Measurements from ENCODE around the gene SMPD1. TPM values are rescaled to one million over a fixed set of nuclear protein-coding genes. Genes with fewer than 3 reads are reported as not detected.

SMPD1 gene
- total and polyA plus RNA-seq, 2 experiments from 2014 or later = 0.76 to 0.97 TPM

GRCh38 chr11:6354651-6355485 is 35.4 kb upstream of the SMPD1 start (continued):
- TF ChIP-seq, protein P1, sequence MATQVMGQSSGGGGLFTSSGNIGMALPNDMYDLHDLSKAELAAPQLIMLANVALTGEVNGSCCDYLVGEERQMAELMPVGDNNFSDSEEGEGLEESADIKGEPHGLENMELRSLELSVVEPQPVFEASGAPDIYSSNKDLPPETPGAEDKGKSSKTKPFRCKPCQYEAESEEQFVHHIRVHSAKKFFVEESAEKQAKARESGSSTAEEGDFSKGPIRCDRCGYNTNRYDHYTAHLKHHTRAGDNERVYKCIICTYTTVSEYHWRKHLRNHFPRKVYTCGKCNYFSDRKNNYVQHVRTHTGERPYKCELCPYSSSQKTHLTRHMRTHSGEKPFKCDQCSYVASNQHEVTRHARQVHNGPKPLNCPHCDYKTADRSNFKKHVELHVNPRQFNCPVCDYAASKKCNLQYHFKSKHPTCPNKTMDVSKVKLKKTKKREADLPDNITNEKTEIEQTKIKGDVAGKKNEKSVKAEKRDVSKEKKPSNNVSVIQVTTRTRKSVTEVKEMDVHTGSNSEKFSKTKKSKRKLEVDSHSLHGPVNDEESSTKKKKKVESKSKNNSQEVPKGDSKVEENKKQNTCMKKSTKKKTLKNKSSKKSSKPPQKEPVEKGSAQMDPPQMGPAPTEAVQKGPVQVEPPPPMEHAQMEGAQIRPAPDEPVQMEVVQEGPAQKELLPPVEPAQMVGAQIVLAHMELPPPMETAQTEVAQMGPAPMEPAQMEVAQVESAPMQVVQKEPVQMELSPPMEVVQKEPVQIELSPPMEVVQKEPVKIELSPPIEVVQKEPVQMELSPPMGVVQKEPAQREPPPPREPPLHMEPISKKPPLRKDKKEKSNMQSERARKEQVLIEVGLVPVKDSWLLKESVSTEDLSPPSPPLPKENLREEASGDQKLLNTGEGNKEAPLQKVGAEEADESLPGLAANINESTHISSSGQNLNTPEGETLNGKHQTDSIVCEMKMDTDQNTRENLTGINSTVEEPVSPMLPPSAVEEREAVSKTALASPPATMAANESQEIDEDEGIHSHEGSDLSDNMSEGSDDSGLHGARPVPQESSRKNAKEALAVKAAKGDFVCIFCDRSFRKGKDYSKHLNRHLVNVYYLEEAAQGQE (IDR thresholded peaks at IDR 0.05; ENCODE audit: unreplicated experiment) = no peak
- no peak for TF ChIP-seq CREB1 (CRISPR knock-in tag; IDR thresholded peaks at IDR 0.05; ENCODE audit: low read depth)
- TF ChIP-seq EZH2 (IDR thresholded peaks at IDR 0.05; ENCODE audit: low read depth, unreplicated experiment) = no peak
- TF ChIP-seq STAT1 (IDR thresholded peaks at IDR 0.05; ENCODE audit: unreplicated experiment) = no peak
- TF ChIP-seq POLR2AphosphoS5 (IDR thresholded peaks at IDR 0.05; ENCODE audit: low read depth) = no peak
- no peak for TF ChIP-seq NANOG (IDR thresholded peaks at IDR 0.05; ENCODE audit: borderline replicate concordance)

DNA sequence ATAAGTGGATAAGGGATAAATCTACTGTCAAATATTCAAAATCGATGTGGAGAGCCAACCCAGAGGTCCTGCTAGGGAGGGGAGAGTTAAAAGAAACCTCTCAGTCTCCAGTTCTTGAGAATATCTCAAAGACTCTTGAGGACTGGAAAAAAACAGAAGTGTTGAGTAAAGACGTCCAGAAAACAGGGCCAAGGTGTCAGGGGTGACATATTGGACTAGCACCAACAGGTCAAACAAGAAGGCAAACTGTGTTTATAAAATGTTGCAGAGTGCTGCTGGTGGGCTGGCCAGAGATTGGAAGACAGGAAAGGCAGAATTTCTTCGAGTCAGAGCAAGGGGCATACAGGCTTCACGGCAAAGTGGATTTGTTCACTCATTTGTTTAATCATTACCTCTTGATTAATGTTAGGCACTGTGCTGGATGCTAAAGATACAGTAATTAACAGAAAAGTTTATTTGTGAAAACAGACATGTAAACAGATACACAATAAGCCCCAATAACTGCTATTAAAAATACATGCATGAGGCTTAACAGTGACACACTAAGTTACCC is 33.7 kb upstream of the SMPD1 start:
- Mint-ChIP-seq H3K4me1 (peaks cover 7% of the 10 kb centered on the region), H3K4me3 (no peak overlapping the region), H3K27me3 (ENCODE audit: insufficient read depth, low read depth, poor library complexity) (peaks cover 5% of the 10 kb centered on the region), H3K27ac (no peak overlapping the region), H3K36me3 (ENCODE audit: low read depth) (no peaks in the 10 kb centered on the region), H3K9me3 (no peaks in the 10 kb centered on the region)
- H3F3A ChIP-seq (replicated peaks; ENCODE audit: low read depth) = no peaks in the 10 kb centered on the region
- H3K9me2 ChIP-seq (ENCODE audit: insufficient read depth) = no peaks in the 10 kb centered on the region
- no peak overlapping the region for H3K4me2 ChIP-seq
- no peak overlapping the region for H3K4me3 ChIP-seq
- no peaks in the 10 kb centered on the region for H3K36me3 ChIP-seq (ENCODE audit: insufficient read depth)
- H3K27me3 ChIP-seq (ENCODE audit: insufficient read depth) = no peaks in the 10 kb centered on the region
- no peaks in the 10 kb centered on the region for H4K20me1 ChIP-seq (replicated peaks; ENCODE audit: insufficient read depth)
- no peaks in the 10 kb centered on the region for H3K79me2 ChIP-seq (replicated peaks; ENCODE audit: insufficient read depth)
- ATAC-seq (no peak), DNase-seq (ENCODE audit: low spot score) (no peak)
- H3K4me1 ChIP-seq (ENCODE audit: insufficient read depth) = no peaks in the 10 kb centered on the region
- no peak overlapping the region for H3K27ac ChIP-seq (ENCODE audit: low read depth)
- no peak overlapping the region for H2AFZ ChIP-seq
- TF ChIP-seq POLR2AphosphoS5 (IDR thresholded peaks at IDR 0.05; ENCODE audit: low read depth) = no peak
- no peak for TF ChIP-seq ZNF331 (CRISPR knock-in tag; IDR thresholded peaks at IDR 0.05; ENCODE audit: low read depth)
- TF ChIP-seq STAT1 (IDR thresholded peaks at IDR 0.05; ENCODE audit: unreplicated experiment) = no peak
- TF ChIP-seq EZH2 (IDR thresholded peaks at IDR 0.05; ENCODE audit: low read depth, unreplicated experiment) = no peak
- TF ChIP-seq, protein P2, sequence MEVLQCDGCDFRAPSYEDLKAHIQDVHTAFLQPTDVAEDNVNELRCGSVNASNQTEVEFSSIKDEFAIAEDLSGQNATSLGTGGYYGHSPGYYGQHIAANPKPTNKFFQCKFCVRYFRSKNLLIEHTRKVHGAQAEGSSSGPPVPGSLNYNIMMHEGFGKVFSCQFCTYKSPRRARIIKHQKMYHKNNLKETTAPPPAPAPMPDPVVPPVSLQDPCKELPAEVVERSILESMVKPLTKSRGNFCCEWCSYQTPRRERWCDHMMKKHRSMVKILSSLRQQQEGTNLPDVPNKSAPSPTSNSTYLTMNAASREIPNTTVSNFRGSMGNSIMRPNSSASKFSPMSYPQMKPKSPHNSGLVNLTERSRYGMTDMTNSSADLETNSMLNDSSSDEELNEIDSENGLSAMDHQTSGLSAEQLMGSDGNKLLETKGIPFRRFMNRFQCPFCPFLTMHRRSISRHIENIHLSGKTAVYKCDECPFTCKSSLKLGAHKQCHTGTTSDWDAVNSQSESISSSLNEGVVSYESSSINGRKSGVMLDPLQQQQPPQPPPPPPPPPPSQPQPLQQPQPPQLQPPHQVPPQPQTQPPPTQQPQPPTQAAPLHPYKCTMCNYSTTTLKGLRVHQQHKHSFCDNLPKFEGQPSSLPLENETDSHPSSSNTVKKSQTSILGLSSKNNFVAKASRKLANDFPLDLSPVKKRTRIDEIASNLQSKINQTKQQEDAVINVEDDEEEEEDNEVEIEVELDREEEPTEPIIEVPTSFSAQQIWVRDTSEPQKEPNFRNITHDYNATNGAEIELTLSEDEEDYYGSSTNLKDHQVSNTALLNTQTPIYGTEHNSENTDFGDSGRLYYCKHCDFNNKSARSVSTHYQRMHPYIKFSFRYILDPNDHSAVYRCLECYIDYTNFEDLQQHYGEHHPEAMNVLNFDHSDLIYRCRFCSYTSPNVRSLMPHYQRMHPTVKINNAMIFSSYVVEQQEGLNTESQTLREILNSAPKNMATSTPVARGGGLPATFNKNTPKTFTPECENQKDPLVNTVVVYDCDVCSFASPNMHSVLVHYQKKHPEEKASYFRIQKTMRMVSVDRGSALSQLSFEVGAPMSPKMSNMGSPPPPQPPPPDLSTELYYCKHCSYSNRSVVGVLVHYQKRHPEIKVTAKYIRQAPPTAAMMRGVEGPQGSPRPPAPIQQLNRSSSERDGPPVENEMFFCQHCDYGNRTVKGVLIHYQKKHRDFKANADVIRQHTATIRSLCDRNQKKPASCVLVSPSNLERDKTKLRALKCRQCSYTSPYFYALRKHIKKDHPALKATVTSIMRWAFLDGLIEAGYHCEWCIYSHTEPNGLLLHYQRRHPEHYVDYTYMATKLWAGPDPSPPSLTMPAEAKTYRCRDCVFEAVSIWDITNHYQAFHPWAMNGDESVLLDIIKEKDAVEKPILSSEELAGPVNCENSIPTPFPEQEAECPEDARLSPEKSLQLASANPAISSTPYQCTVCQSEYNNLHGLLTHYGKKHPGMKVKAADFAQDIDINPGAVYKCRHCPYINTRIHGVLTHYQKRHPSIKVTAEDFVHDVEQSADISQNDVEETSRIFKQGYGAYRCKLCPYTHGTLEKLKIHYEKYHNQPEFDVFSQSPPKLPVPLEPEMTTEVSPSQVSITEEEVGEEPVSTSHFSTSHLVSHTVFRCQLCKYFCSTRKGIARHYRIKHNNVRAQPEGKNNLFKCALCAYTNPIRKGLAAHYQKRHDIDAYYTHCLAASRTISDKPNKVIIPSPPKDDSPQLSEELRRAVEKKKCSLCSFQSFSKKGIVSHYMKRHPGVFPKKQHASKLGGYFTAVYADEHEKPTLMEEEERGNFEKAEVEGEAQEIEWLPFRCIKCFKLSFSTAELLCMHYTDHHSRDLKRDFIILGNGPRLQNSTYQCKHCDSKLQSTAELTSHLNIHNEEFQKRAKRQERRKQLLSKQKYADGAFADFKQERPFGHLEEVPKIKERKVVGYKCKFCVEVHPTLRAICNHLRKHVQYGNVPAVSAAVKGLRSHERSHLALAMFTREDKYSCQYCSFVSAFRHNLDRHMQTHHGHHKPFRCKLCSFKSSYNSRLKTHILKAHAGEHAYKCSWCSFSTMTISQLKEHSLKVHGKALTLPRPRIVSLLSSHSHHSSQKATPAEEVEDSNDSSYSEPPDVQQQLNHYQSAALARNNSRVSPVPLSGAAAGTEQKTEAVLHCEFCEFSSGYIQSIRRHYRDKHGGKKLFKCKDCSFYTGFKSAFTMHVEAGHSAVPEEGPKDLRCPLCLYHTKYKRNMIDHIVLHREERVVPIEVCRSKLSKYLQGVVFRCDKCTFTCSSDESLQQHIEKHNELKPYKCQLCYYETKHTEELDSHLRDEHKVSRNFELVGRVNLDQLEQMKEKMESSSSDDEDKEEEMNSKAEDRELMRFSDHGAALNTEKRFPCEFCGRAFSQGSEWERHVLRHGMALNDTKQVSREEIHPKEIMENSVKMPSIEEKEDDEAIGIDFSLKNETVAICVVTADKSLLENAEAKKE (CRISPR knock-in tag; IDR thresholded peaks at IDR 0.05) = no peak
- TF ChIP-seq, protein P3, sequence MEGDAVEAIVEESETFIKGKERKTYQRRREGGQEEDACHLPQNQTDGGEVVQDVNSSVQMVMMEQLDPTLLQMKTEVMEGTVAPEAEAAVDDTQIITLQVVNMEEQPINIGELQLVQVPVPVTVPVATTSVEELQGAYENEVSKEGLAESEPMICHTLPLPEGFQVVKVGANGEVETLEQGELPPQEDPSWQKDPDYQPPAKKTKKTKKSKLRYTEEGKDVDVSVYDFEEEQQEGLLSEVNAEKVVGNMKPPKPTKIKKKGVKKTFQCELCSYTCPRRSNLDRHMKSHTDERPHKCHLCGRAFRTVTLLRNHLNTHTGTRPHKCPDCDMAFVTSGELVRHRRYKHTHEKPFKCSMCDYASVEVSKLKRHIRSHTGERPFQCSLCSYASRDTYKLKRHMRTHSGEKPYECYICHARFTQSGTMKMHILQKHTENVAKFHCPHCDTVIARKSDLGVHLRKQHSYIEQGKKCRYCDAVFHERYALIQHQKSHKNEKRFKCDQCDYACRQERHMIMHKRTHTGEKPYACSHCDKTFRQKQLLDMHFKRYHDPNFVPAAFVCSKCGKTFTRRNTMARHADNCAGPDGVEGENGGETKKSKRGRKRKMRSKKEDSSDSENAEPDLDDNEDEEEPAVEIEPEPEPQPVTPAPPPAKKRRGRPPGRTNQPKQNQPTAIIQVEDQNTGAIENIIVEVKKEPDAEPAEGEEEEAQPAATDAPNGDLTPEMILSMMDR (conservative IDR thresholded peaks at IDR 0.05; ENCODE audit: low read depth in 2 of 2) = no peak
- TF ChIP-seq NANOG (IDR thresholded peaks at IDR 0.05; ENCODE audit: borderline replicate concordance) = no peak
- TF ChIP-seq JUNB (IDR thresholded peaks at IDR 0.05; ENCODE audit: unreplicated experiment) = no peak

Measured in GM23338 (cell line).